Measurements from ENCODE around the gene GPR141.

GRCh38 chr7:37724732-37725131 lies 41.2 kb downstream of the GPR141 start:
- no peak for TF ChIP-seq POLR2AphosphoS5 (IDR thresholded peaks at IDR 0.05; ENCODE audit: low read depth, low read length)
- TF ChIP-seq POLR2A (IDR thresholded peaks at IDR 0.05; ENCODE audit: low read depth, low read length): no peak
- no peak for TF ChIP-seq TAF1 (IDR thresholded peaks at IDR 0.05; ENCODE audit: low read depth, low read length)
- TF ChIP-seq SPI1 (IDR thresholded peaks at IDR 0.05; ENCODE audit: low read depth, low read length): no peak
- TF ChIP-seq POU2F2 (IDR thresholded peaks at IDR 0.05; ENCODE audit: low read depth, low read length): no peak
- no peak for TF ChIP-seq PAX5 (IDR thresholded peaks at IDR 0.05; ENCODE audit: insufficient read depth, low read length, severe bottlenecking)
